HepG2 (cell line): Measurements from ENCODE around the gene TMCC1. TPM values are rescaled to one million over a fixed set of nuclear protein-coding genes. Genes with fewer than 3 reads are reported as not detected.

ENCODE experiments used
- ATAC-seq: fragments of 200-7000 bp; cut with Tn5 transposase; 3 replicates; pipeline ENCODE4 v1.9.1; 2020; ENCODE audit warnings: mild to moderate bottlenecking, moderate library complexity
- BruUV-seq: library from RNA; stranded (reverse); fragments of 400-500 nt; replicated peaks from 2 replicates; lab custom pipeline; 2021; lab: Mats Ljungman, UMichigan
- CTCF ChIA-PET: fragments of 300-600 bp; formaldehyde crosslinking; extraction: SDS; loops from one replicate; lab custom pipeline; 2021; ENCODE audit warnings: low total read pairs, inconsistent platforms, low intra/inter-chr PET ratio; lab: Yijun Ruan, JAX
- POLR2A ChIA-PET: fragments of 350-600 bp; sonication (Branson Sonifier 250); formaldehyde crosslinking; loops from one replicate; lab custom pipeline; 2020; ENCODE audit warnings: antibody characterized with exemption, inconsistent platforms; lab: Yijun Ruan, JAX
- DNase-seq: peaks from one replicate; pipeline ENCODE4 v3.0.0-alpha.2; 2015; ENCODE audit warnings: low spot score
- FAIRE-seq: peaks from 3 replicates; lab custom pipeline; 2011; peaks lifted over from hg19 to GRCh38; lab: Jason Lieb, UNC
- H2AFZ ChIP-seq: one replicate; pipeline ENCODE4 v1.6.1; 2011; ENCODE audit warnings: low read length, inconsistent platforms
- H3K27ac ChIP-seq: fragments of 300-600 bp; 3 replicates; pipeline ENCODE4 v1.8.0; 2011; ENCODE audit warnings: mixed run types, mild to moderate bottlenecking, mixed read lengths, low read length, inconsistent platforms; ENCODE audit not compliant: insufficient read depth; ENCODE audit errors: extremely low read length
- H3K27me3 ChIP-seq, 2 experiments: fragments of 200-600 bp in 1 of 2; 2 replicates in 1 of 2; 3 replicates in 1 of 2; pipeline versions ENCODE4 v1.6.0 to v1.8.0; 2011; ENCODE audit warnings: low read length in 2 of 2, mild to moderate bottlenecking in 2 of 2, moderate library complexity in 2 of 2, inconsistent platforms in 1 of 2; ENCODE audit not compliant: insufficient read depth in 2 of 2, control insufficient read depth in 1 of 2
- H3K36me3 ChIP-seq, 2 experiments: fragments of 200-600 bp in 1 of 2; replicated peaks in 1 of 2; 2 replicates in 1 of 2; 3 replicates in 1 of 2; pipeline versions ENCODE4 v1.5.1 to v1.8.0; 2011; ENCODE audit warnings: low read length in 2 of 2, inconsistent platforms in 1 of 2; ENCODE audit not compliant: insufficient read depth in 2 of 2, control insufficient read depth in 1 of 2
- H3K4me1 ChIP-seq: 2 replicates; pipeline ENCODE4 v1.5.1; 2012; ENCODE audit warnings: low read length, inconsistent platforms; ENCODE audit not compliant: insufficient read depth
- H3K4me2 ChIP-seq: 2 replicates; pipeline ENCODE4 v1.6.0; 2011; ENCODE audit warnings: low read depth, low read length, inconsistent platforms
- H3K4me3 ChIP-seq, 3 experiments: fragments of 200-600 bp in 1 of 3; sonication (generic), shearing (Covaris generic) in 1 of 3; replicated peaks in 1 of 3; 2 replicates each; pipeline ENCODE4 v1.5.1; 2011 to 2016; ENCODE audit warnings: low read length in 3 of 3, inconsistent platforms in 2 of 3, low read depth in 2 of 3, mild to moderate bottlenecking in 2 of 3, control low read depth in 1 of 3, mixed read lengths in 1 of 3; ENCODE audit not compliant: insufficient read depth in 1 of 3
- H3K79me2 ChIP-seq: one replicate; pipeline ENCODE4 v1.6.1; 2011; ENCODE audit warnings: low read length, inconsistent platforms; ENCODE audit not compliant: insufficient read depth
- H3K9ac ChIP-seq: 2 replicates; pipeline ENCODE4 v1.6.0; 2011; ENCODE audit warnings: mild to moderate bottlenecking, low read depth, low read length, inconsistent platforms; ENCODE audit not compliant: insufficient read depth
- H3K9me3 ChIP-seq: 2 replicates; pipeline ENCODE4 v1.5.1; 2012; ENCODE audit warnings: mild to moderate bottlenecking, low read length
- H4K20me1 ChIP-seq: 2 replicates; pipeline ENCODE4 v1.6.0; 2011; ENCODE audit warnings: inconsistent platforms, mild to moderate bottlenecking, low read length, moderate library complexity; ENCODE audit not compliant: insufficient read depth
- DPF2 ChIP-seq: sonication (generic); formaldehyde crosslinking; IDR thresholded peaks from 2 replicates; pipeline ENCODE4 v1.4.0; 2020; ENCODE audit warnings: mild to moderate bottlenecking, low read depth, missing genetic modification reagents, borderline replicate concordance
- GATAD1 ChIP-seq: IDR thresholded peaks from 2 replicates; pipeline ENCODE4 v1.6.1; 2016; ENCODE audit warnings: missing genetic modification reagents, missing compliant biosample characterization
- ZBTB46 ChIP-seq: sonication (generic); formaldehyde crosslinking; IDR thresholded peaks from 2 replicates; pipeline ENCODE4 v1.4.0; 2020; ENCODE audit warnings: mild to moderate bottlenecking, missing genetic modification reagents, borderline replicate concordance
- ZSCAN9 ChIP-seq: IDR thresholded peaks from 2 replicates; pipeline ENCODE4 v1.6.1; 2016; ENCODE audit warnings: borderline replicate concordance
- WGBS: methylation state at CpG from one replicate; pipeline ENCODE4 v1.1.6; 2017; ENCODE audit warnings: low lambda C conversion rate; 5-methylcytosine and 5-hydroxymethylcytosine counted together
- in situ Hi-C: cut with HindIII; loops from 2 replicates; pipeline ENCODE4 v1.10.0; 2017; ENCODE audit warnings: low pct_unique_long_range_greater_than_20kb; ENCODE audit not compliant: extremely low pct_ligation_motif_present
- intact Hi-C: fragments of 100-400 bp; cut with micrococcal nuclease; formaldehyde crosslinking; loops from one replicate; pipeline ENCODE4 v1.10.0; 2022; ENCODE audit not compliant: unreplicated experiment
- polyA plus RNA-seq, 8 experiments: library from polyadenylated mRNA; depleted of rRNA in 3 of 8; stranded (reverse) in 7 of 8; unstranded in 1 of 8; fragments of >200 nt; fragmentation: Illumina TruSeq in 4 of 8; extraction: Trizol in 4 of 8; gene quantifications; 2 replicates each; pipeline versions ENCODE4 v1.2.1 to v1.2.3, GENCODE V29; 2011 to 2016; ENCODE audit warnings: low read depth in 4 of 8, missing spikeins in 1 of 8, mixed read lengths in 1 of 8; ENCODE audit not compliant: insufficient read depth in 1 of 8
- total RNA-seq, 5 experiments: library from RNA; depleted of rRNA; stranded (reverse); fragments of >200 nt; fragmentation: Illumina TruSeq; extraction: Trizol; gene quantifications; 2 replicates each; pipeline ENCODE4 v1.2.3, GENCODE V29; 2016; ENCODE audit warnings: low read depth in 1 of 5
- TF ChIP-seq, protein P1 (sequence below), 2 experiments: sonication (generic) in 1 of 2; formaldehyde crosslinking in 1 of 2; IDR thresholded peaks; 2 replicates each; pipeline versions ENCODE4 v1.6.1 to v1.9.0; 2014 to 2022; ENCODE audit warnings: antibody characterized with exemption in 1 of 2, borderline replicate concordance in 1 of 2, inconsistent platforms in 1 of 2, low read depth in 1 of 2, missing genetic modification reagents in 1 of 2
- TF ChIP-seq, protein P2 (sequence below): sonication (generic); formaldehyde crosslinking; IDR thresholded peaks from 2 replicates; pipeline ENCODE4 v1.5.1; 2020; ENCODE audit warnings: missing genetic modification reagents, mild to moderate bottlenecking, borderline replicate concordance

Gene TMCC1
- total and polyA plus RNA-seq, 2 of the 13 experiments (the other 11 are each of a cell fraction or from before 2014, with no cell fraction given) = 12.1 to 264 TPM

DNA sequence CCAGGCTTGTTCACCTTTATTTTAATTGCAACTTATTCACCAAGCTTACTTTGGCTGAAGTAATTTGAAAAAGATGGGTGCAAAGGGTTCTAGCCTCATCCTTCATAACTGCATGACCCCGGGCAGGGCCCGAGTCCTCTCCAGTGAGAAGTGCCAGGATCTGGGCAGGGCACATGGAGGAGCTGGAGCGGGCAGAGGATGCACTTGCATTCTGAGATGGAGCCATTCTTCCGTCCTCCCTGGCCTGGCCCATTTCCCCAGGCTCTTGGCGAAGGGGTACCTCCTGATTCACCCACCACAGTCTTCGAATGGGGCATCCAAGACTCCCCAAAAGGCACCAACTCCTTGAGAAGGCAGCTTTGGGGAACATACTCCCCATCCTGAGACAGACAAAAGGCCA lies 264.5 kb downstream of the TMCC1 start (continued):
- TF ChIP-seq, protein P1, sequence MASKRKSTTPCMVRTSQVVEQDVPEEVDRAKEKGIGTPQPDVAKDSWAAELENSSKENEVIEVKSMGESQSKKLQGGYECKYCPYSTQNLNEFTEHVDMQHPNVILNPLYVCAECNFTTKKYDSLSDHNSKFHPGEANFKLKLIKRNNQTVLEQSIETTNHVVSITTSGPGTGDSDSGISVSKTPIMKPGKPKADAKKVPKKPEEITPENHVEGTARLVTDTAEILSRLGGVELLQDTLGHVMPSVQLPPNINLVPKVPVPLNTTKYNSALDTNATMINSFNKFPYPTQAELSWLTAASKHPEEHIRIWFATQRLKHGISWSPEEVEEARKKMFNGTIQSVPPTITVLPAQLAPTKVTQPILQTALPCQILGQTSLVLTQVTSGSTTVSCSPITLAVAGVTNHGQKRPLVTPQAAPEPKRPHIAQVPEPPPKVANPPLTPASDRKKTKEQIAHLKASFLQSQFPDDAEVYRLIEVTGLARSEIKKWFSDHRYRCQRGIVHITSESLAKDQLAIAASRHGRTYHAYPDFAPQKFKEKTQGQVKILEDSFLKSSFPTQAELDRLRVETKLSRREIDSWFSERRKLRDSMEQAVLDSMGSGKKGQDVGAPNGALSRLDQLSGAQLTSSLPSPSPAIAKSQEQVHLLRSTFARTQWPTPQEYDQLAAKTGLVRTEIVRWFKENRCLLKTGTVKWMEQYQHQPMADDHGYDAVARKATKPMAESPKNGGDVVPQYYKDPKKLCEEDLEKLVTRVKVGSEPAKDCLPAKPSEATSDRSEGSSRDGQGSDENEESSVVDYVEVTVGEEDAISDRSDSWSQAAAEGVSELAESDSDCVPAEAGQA (IDR thresholded peaks at IDR 0.05; ENCODE audit: low read depth) = no peak
- TF ChIP-seq, protein P1 (CRISPR knock-in tag; IDR thresholded peaks at IDR 0.05; ENCODE audit: borderline replicate concordance) = no peak

GRCh38 chr3:129628169-129628522 lies 265.4 kb downstream of the TMCC1 start:
- Histone ChIP-seq H3K27ac (peak overlapping the region; percentile 95), H3K27me3 (no peaks in the 10 kb centered on the region; a peak in 1 of 5 replicates), H4K20me1 (no peaks in the 10 kb centered on the region), H3K9ac (peak overlapping the region; percentile 89), H3K36me3 (no peaks in the 10 kb centered on the region), H3K4me2 (peak overlapping the region; percentile 99), H3K4me1 (peaks cover 63% of the 10 kb centered on the region), H3K4me3 (peak overlapping the region; percentile 67 to 97 (median 76)), H3K79me2 (peaks cover 8% of the 10 kb centered on the region), H2AFZ (no peak overlapping the region), H3K9me3 (no peaks in the 10 kb centered on the region)
- in situ Hi-C loops (loop anchor here (5.0 kb wide), 2 partner anchors 204 to 304 kb away; no protein-coding TSS in a partner anchor), intact Hi-C loops (loop anchor here (1.0 to 10.0 kb wide), 4 partner anchors 197 to 306 kb away; no protein-coding TSS in a partner anchor)
- no TSS peak for BruUV-seq
- ATAC-seq (no peak), DNase-seq (no peak), FAIRE-seq (peak; percentile 34)
- WGBS = 19% methylated on average over 9 of the region's 9 CpGs
- ChIA-PET CTCF (interaction anchor here (1.0 to 2.5 kb wide), 4 partner anchors 196 to 307 kb away, joined by 3 to 23 read pairs (median 6); no protein-coding TSS in a partner anchor), POLR2A (interaction anchor here (1.0 to 5.4 kb wide), 6 partner anchors 23 to 201 kb away, joined by 3 to 107 read pairs (median 7); partner anchors contain the start of gene PLXND1)
- peak; percentile 56; the same call in 1 of the 2 replicates for TF ChIP-seq DPF2
- no peak for TF ChIP-seq ZBTB46 (CRISPR knock-in tag)
- TF ChIP-seq GATAD1 (CRISPR knock-in tag) = no peak
- TF ChIP-seq ZSCAN9 (CRISPR knock-in tag) = no peak
- TF ChIP-seq, protein P2, sequence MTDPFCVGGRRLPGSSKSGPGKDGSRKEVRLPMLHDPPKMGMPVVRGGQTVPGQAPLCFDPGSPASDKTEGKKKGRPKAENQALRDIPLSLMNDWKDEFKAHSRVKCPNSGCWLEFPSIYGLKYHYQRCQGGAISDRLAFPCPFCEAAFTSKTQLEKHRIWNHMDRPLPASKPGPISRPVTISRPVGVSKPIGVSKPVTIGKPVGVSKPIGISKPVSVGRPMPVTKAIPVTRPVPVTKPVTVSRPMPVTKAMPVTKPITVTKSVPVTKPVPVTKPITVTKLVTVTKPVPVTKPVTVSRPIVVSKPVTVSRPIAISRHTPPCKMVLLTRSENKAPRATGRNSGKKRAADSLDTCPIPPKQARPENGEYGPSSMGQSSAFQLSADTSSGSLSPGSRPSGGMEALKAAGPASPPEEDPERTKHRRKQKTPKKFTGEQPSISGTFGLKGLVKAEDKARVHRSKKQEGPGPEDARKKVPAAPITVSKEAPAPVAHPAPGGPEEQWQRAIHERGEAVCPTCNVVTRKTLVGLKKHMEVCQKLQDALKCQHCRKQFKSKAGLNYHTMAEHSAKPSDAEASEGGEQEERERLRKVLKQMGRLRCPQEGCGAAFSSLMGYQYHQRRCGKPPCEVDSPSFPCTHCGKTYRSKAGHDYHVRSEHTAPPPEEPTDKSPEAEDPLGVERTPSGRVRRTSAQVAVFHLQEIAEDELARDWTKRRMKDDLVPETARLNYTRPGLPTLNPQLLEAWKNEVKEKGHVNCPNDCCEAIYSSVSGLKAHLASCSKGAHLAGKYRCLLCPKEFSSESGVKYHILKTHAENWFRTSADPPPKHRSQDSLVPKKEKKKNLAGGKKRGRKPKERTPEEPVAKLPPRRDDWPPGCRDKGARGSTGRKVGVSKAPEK (CRISPR knock-in tag) = no peak
